NCI-H510A treated with DMSO at 0.1 percent for 48 hours (cell line): ENCODE results near the gene PRR30.
"Not testable (repeated sequence)": the region's sequence is repeated elsewhere in the genome, so short reads cannot be mapped to it uniquely, and the experiment has no call there.

Experiments used
- DNase-seq: peaks from one replicate; lab custom pipeline; 2025; lab: John Stamatoyannopoulos, UW

PRR30 gene

DNA sequence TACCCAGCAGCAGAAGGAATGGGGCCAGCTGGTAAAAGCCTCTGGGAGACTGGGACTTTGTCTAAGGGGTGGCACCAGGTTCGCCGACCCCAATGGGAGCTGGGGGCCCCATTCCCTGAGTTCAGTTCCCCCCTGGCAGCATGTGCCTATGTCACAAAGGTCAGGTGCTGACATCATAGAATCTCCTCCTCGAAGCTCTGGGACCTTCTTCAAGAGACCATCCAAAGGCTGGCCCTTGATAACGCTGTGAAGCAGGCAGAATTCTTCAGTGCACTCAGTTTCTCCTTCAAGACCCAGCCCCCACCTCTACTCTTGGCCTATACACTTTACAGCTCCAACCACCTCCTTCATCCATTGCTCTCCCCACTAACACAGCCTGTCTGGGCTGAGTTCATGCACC, at the start of gene PRR30:
TSS of gene PRR30 (minus strand) at position 101 of the 400 bp plus-strand sequence. CDS start 1,081 bp downstream, outside the sequence.
- no peak for DNase-seq

DNA sequence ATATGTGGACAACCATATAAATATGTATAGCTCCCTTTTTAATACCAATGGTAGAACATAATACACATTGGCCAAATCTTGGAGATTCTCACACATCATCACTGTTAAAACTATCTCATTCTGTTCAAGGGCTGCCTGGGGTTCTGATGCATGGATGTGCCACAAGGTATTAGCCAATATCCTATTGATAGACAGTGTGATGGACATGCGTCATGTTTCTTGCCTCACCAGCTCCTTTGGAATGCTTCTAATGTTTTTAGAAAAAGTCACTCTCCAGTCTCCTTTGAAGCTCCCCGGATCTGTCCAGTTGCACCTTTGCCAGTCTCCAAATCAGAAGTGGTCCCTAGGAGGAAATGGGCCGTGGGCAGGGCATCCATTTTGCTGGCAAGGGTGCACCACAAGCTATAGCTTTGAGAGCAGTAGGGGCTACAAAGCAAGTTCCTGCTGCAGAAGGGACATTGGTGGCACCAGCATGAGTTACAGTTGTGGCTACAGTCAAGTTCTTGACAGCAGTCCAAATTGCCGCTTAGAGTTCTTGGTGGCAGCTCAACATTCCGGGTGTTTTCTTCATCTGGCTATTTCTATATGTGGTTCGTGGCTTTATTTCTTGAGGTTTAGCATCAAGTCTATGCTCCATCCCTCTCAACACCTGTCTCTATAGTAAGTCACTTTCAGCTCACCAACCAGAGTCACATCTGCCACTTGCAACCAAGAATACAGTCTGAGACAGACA, 47.6 kb upstream of the PRR30 start:
- no peak for DNase-seq

DNA sequence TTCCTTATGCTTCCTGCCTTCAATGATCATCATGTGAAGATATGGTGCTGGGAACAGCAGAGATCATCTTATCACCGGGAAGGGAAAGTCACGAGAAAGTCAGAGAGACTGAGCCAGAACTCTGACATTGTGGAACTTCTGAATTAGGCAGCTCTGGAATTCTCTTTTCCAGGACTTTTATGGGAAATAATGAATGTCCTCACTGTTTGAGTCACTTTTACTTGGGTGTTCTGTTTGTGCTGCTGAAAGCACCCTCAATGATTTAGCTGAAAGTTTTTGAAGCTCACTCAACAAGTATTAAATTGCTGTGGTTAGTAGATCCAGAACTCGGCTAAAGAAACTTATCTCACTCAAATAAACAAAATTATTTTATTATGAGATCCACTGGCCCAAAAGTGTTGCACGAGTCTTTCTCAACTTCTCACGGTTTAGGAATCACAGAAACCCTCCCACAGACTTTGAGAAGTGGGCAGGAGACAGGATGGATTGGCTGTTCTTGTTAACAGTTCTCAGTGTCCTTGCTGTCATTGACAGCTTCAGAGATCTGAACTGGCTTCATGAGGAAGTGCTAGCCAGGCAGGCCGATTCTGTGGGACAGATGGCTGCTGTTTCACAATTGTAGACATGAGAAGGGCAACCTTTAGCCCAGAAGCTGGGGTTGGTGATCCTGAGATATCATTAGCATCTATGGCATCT, 46.3 kb upstream of the PRR30 start:
- DNase-seq, result no peak

DNA sequence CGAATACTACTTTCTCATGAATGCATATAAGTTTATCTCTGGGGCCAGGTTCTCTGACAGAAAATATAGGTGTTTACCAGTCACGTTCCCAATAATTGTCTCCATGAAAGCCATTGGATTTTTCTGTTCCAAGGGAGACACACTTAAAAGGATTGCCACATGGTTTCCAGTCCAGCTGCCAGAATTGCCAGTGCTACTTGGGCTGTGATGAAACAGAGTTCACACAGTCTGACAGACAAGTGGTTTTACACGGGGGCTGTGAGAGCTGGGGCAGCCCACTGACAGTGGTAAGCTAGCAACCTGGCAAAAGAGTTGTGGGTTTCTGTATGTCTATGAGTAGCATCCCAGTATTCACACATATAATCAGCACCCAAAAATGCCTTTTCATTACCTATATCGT, 44.9 kb upstream of the PRR30 start:
- no peak for DNase-seq

DNA sequence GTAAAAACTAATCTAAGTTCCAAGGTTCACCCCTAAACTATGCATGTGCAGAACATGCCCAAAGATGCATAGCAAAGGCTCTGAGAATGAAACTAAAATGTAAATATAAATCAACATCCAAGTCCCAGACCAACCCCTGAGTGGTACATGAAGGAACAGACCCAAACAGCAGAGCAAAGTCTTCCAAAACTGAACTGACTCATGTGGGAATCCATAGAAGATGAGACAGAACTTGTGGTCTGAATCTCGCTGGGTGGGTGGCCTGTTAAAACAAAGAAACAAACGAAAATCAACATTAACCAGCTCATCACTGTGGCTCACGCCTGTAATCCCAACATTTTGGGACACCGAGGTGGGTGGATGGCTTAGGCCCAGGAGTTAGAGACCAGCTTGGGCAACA, 43.1 kb upstream of the PRR30 start:
- no peak for DNase-seq

DNA sequence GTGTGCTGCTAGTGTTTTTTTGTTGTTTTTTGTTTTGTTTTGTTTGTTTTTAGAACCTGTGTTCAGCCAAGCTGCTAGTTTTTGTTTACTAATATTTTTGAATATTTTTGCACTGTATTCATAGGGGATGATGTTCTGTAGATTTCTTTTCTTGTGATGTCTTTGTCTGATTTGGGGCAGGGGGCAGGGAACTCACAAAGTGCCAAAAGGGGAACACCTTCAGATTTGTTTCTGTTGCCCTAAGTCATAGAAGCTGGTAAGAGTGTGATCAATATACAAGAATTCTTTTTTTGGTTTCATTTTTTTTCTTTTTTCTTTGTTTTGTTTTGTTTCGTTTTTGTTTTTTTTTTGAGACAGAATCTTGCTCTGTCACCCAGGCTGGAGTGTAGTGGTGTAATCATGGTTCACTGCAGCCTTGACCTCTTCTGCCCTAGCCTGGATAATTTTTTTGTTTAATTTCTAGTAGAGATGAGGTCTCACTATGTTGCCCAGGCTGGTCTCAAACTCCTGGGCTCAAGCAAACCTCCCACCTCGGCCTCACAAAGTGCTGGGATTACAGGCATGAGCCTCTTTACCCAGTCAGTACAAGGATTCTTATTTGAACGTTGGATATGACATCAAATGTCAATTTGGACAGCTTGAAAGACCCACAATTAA, 40.3 kb upstream of the PRR30 start:
- no peak for DNase-seq

DNA sequence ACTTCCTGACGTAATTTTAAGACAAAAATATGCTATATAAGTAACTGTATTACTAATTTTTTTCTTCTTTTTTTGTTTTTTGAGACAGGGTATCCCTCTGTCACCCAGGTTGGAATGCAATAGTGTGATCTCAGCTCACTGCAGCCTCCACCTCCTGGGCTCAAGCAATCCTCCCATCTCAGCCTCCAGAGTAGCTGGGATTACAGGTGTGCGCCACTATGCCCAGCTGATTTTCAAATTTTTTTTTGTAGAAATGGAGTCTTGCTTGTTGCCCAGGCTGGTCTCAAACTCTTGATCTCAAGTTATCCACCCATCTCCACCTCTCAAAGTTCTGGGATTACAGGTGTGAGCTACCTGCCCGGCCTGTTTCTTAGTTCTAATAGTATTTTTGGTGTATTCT, 39.3 kb upstream of the PRR30 start:
- no peak for DNase-seq

DNA sequence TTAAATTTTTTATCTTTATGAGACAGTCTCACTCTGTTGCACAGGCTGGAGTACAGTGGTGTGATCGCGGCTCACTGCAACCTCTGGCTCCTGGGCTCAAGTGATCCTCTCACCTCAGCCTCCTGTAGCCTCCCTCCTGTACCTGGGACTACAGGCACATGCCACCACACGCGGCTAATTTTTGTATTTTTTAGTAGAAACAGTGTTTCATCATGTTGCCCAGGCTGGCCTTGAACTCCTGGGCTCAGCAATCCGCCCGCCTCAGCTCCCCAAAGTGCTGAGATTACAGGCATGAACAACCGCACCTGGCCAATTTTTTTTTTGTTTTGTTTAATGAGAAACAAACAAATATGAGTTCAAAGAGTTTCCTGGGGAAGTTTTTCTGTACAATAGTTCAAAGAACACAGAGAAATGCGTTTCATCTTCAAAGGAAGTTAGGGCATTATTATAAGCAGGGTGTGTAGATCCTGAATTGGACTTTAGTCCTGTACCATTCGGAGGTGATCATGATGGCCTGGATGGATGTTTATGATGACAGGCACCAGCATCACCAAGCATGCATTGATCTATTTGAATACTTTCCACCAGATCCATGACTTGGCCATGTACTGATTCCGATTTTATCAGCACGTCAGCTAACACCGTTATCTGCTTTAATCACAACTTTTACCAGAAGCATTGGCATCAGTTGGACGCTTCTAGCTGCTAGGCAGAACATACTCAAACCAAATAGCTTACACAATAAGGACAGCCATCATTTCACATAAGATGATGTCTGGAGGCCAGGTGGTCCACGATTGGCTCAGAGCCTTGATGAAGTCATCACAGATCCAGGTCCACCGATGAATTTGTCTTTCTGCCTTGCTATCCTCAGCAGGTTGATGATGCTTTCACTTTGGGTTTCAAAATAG, 38.5 kb upstream of the PRR30 start:
- DNase-seq, result no peak

DNA sequence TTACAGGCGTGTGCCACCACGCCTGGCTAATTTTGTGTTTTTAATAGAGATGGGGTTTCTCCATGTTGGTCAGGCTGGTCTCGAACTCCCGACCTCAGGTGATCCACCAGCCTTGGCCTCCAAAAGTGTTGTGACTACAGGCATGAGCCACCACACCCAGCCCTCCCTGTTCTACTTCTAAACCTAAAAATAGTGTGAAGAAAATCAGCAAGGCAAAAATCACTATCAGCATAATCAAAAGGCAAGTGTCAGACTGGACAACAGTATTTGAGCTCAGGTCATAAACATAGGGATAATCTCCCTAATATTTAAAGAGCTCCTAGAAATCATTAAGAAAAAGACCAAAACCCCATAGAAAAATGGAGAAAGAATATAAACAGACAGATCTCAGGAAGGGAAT, 36.6 kb upstream of the PRR30 start:
- not testable (repeated sequence) for DNase-seq

DNA sequence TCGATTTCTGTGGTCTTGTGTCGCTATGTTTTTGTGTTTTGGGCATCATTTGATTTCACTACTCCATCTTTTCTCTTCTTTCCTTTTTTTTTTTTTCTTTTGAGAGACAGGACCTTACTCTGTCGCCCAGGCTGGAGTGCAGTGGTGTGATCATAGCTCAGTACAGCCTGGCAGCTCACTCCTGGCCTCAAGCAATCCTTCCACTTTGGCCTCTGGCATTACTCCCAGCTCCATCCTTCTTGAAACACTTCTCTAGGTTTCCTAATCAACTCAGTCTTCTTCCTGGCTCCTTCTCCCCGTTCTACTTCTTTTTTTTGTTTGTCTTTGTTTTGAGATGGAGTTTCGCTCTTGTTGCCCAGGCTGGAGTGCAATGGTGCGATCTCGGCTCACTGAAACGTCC, 36.1 kb upstream of the PRR30 start:
- DNase-seq, result no peak

DNA sequence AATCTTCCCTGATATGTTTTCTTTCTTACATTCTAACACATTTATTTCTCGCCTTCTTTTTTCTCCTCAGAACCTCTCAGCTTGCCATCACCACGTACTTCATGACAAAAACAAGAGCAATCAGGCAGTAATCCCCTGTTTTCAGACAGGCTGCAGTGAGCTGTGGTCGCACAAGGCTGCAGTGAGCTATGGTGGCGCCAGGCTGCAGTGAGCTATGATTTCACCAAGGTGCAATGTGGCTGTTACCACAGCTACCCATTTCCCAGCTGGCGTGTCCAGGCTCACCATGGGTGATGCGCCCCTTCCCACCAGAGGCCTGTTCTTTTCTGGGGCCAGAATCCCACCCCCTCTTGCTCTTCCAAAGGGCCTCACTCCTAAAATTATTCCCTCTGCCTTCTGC, 35.4 kb upstream of the PRR30 start:
- no peak for DNase-seq

DNA sequence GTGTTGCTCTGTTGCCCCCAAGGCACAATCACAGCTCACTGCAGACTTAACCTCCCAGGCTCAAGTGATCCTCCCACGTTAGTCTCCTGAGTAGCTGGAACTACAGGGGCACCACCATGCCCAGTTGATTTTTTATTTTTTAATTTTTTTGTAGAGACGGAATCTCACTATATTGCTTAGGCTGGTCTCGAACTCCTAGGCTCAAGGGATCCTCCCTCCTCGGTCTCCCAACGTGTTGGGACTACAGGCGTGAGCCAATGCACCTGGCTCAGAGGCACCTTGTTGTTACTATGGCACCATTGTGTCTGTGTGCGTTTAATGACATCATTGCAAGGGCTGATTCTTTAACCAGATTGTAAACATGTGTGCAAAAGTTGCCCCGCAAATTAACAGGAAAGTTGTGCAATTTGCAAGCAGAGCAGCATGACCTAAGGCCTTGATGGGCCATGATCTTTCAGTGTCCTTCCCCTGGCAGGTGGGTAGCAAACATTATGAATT, 32.2 kb upstream of the PRR30 start:
- DNase-seq, result no peak

DNA sequence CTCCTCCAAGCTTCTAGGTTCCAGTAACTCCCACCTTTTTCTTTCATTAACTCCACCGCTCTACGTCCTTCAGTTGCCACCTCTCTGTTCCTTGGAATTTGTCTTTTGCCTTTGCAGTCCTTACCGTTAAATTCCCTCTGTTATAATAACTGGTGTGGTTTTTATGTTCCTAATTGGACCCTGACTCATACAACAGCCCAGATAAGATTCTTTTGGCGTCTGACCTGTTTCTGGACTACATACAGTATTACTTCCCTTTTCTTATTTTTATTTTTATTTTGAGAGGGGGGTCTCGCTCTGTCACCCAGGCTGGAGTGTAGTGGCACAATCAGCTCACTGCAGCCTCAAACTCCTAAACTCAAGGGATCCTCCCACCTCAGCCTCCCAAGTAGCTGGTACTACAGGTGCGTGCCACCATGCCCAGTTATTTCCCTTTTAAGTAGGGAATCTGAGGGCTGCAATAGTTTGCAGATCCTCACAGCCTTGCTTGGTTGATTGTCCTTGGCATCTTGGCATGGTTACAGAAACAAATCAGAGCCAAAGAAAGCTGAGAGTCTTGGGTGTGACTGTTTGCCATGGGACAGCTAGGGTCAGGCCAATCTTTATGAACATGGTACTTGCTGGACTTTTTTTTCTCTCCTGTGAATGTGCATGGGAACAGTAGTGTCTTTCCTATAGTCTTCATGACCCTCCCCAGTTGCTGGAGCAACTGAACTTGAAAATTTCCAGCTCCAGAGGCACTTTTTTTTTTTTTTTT, 31.5 kb upstream of the PRR30 start:
- DNase-seq, result no peak

DNA sequence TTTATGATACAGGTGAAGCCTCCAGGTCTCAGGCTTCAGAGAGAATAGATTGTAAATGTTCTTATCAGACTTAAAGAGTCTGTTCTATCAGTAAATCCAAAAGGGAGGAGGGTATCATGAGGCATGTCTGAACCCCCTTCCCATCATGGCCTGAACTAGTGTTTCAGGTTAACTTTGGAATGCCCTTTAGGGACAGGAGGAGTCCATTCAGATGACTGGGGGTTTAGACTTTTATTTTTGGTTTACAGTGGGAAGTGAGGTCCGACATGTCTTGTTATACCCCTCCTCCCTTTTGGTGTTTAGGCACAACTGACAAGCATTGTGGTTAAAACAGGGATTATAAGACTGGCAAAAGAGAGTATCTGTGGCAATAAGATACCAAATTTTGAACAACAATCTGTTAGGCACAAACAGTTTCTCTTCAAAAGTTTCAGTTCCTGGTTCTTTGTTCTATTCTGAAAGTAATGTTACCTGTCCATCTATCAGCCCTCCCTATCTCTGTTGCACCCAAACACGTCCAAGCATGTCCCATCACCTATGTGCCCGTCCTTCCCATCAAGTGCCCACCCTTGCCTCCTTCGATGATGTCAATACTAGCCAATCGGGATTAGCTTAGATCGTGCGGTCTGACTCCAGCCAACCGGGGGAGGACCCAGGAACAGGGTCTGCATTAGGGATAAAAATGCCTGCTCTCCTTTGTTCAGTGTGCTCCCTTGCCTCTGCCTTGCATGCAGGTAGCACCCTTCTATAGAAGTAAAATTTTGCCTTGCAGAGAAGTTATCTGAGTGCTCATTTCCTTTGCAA, 26.0 kb upstream of the PRR30 start:
- no peak for DNase-seq

DNA sequence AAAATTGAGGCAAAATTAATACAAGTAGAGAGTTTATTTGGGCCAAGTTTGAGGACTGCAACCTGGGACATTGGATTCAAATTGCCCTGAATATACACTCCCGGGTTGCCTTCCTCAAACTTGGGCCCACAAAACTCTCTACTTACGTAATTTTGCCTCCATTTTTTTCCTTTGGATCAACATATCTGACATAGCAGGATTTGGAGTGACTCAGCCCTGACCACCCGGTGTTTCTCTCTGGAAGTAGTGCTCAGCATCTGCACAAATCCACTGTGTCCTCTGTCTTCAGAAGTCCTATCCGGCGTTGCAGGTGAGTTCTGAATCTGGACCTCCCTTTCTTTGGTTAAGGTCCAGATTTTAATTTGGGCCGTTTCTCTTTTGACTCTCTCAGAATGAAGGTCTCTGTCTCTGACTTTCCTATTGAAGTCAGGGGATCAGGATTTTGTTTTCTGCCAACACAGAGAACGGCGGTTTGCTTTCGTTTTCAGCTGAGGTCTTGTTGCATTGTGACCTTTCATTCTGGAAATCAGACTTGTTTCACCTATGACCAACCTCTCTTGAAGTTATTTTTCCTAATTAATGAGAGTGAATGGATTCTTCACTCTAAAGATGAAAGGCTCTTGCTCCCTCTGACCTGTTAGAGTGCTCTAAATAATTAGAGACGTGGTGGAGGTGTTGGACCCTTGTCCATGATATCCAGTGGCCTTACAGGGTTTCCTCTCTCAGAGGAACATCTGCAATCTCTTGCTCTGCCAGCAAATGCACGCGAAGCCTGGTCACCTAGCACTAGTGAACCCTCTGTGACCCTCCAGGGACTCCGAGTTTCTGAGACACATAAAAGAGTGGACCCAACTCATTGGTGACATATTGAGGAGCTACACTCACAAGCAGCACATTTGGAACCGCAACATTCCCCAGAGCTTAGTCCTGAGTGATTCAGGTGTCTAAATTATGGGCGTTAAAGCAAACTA, 23.2 kb upstream of the PRR30 start:
- DNase-seq, result no peak

DNA sequence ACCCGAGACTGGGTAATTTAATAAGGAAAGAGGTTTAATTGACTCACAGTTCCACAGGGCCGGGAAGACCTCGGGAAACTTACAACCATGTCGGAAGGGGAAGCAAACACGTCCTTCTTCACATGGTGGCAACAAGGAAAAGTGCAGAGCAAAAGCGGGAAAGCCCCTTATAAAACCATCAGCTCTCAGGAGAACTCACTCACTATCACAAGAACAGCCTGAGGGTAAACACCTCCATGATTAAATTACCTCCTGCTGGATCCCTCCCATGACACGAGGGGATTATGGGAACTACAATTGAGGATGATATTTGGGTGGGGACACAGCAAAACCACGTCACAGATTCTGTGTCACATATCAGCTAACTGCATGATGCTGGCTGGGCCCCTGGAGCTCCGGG, 21.0 kb upstream of the PRR30 start:
- no peak for DNase-seq

DNA sequence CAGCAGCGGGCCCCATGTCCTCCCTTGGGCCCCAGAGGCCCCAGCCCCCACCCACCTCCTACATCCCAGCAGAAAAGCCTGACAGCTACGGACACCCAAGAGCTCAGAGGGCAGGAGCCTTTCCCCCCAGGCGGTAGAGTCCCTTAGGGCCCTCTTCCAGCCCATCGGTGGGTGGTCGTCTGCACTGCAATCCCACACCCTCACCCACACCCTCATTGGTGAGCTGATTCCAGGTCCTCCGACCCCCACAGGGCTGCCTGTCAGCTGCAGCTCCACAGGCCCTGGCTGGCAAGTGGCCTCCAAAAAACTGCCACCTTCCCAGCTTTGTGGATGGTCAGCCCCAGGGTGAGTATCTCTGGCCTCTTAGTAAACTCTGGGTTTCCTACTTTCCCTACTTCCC, 20.1 kb upstream of the PRR30 start:
- DNase-seq, result no peak

DNA sequence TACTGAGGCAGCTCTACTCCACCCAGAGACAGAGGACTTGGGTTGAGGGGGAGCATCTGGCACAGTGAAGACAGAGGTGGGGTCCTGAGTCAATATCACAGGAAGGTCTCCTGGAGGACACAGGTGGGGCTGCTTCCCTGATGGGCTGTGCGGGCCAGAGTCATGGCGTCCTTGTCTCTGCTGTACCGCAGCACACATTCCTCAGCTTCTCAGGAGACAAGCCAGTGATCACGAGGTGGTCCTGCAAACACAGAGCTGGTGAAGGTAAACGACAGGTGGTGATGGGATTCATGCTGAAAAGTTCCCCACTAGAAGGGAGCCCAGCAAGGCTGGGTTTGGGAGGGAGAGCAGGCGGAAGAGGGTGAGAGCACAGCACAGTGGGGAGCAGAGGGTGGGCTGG, 19.3 kb upstream of the PRR30 start:
- DNase-seq, result no peak

DNA sequence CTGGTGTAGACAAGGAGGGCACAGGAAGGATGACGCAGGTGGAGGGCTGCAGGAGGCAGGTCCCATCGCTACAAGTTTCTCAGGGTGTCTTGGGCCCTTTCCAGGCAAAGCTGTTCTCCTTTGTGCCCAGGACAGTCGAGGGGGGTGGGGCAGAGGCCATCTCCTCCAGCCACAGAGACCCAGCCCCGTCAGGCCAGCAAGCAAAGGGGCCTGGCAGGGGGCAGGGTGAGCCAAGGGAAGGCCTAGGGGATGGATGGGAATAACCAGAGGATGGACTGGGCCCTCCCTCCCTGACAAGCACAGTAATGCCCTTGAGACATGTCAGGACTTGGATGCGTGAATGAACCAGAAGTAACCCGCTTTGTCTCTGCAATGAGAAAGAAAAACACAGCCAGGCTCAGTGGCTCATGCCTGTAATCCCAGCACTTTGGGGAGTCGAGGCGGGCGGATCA, 15.9 kb upstream of the PRR30 start:
- no peak for DNase-seq
